Measurements from ENCODE around the gene FBXO46.
A peak's percentile ranks its signal among the peaks of the same experiment; 100 is the strongest.
"Not testable (repeated sequence)": the region's sequence is repeated elsewhere in the genome, so short reads cannot be mapped to it uniquely, and the experiment has no call there.

Gene FBXO46

GRCh38 chr19:45754323-45754722 lies 23.6 kb upstream of the FBXO46 start:
- Mint-ChIP-seq H3K9me3 (no peaks in the 10 kb centered on the region), H3K27me3 (peaks cover 9% of the 10 kb centered on the region), H3K27ac (no peak overlapping the region), H3K4me1 (no peaks in the 10 kb centered on the region), H3K4me3 (no peak overlapping the region)
- no peak for DNase-seq
- no peak for ATAC-seq

GRCh38 chr19:45753548-45753947 lies 22.9 kb upstream of the FBXO46 start:
- H3K9me3 Mint-ChIP-seq: no peaks in the 10 kb centered on the region
- peaks cover 9% of the 10 kb centered on the region for H3K27me3 Mint-ChIP-seq
- H3K4me1 Mint-ChIP-seq: no peaks in the 10 kb centered on the region
- no peak overlapping the region for H3K4me3 Mint-ChIP-seq
- DNase-seq: no peak
- no peak for ATAC-seq
- H3K27ac Mint-ChIP-seq: no peak overlapping the region

DNA sequence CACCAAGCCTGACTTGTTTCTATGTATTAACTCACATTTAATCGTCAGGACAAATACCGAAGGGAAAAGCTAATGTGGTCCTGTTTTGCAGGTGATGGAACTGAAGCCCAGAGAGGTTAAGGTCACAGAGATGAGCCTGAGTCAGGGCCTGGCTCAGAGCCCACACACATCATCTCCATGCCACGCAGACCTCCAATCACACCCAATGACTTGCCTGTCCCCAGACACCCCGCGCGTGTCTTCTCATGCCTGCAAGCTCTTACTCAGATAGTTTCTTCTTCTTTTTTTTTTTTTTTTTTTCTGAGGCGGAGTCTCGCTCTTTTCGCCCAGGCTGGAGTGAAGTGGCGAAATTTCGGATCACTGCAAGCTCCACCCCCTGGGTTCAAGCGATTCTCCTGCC lies 21.9 kb upstream of the FBXO46 start:
- Mint-ChIP-seq H3K4me1 (no peaks in the 10 kb centered on the region), H3K27me3 (peaks cover 11% of the 10 kb centered on the region), H3K4me3 (no peak overlapping the region), H3K27ac (no peak overlapping the region), H3K9me3 (no peaks in the 10 kb centered on the region)
- DNase-seq: no peak
- ATAC-seq: no peak

DNA sequence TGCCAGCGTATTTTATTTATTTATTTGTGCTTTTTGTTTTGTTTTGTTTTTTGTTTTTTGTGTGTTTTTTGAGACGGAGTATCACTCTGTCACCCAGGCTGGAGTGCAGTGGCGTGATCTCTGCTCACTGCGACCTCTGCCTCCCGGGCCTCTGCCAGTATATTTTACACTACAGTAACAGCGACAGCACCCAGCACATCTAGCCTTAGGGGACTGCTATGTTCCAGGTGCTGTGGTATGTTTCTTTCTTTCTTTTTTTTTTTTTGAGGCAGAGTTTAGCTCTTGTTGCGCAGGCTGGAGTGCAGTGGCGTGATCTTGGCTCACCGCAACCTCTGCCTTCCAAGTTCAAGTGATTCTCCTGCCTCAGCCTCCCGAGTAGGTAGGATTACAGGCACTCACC lies 20.8 kb upstream of the FBXO46 start:
- not testable (repeated sequence) for DNase-seq, H3K4me3 Mint-ChIP-seq, ATAC-seq, H3K4me1 Mint-ChIP-seq, H3K9me3 Mint-ChIP-seq, H3K27ac Mint-ChIP-seq
- H3K27me3 Mint-ChIP-seq: peaks cover 11% of the 10 kb centered on the region

DNA sequence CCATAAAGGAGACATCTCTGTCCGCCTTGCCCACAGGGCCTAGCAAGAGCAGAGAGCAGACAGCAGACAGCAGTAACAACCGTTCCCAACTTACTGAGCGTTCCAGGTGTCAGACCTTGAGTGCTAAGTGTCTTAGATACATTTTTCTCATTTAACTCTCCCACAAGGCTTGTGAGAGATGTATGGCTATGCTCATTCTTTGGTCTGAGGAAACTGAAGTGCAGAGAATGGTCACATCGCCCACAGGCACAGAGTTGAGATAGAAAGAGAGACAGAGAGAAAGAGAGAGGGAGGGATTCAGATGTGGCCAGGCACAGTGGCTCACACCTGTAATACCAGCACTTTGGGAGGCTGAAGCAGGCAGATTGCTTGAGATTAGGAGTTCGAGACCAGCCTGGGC lies 16.8 kb upstream of the FBXO46 start:
- peak overlapping the region in 1 of 2 donors; percentile 13 for H3K27ac Mint-ChIP-seq
- peaks cover 19% of the 10 kb centered on the region for H3K27me3 Mint-ChIP-seq
- no peak for ATAC-seq

DNA sequence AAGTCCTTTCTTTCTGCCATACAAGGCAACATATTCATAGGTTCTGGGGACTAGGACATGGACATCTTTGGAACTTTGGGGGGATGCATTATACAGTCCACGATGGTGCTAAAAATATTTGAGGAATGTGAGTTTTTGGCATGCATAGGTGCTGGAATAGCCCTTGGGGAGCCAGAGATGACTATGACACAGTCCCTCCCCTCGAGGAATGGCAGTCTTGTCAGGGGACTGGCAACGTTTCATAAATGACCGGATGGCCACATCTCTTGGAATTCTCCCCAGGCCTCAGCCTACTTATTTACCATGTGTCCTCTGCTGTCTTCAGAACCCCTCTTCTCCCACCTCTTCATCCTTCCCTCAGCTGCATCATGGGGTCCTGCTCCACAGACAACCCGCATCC lies 16.2 kb upstream of the FBXO46 start:
- ATAC-seq: no peak

More for the DNA sequence above, 16.8 kb upstream of the FBXO46 start:
- H3K9me3 Mint-ChIP-seq: no peaks in the 10 kb centered on the region
- DNase-seq: no peak
- no peaks in the 10 kb centered on the region for H3K4me1 Mint-ChIP-seq
- H3K4me3 Mint-ChIP-seq: no peak overlapping the region

DNA sequence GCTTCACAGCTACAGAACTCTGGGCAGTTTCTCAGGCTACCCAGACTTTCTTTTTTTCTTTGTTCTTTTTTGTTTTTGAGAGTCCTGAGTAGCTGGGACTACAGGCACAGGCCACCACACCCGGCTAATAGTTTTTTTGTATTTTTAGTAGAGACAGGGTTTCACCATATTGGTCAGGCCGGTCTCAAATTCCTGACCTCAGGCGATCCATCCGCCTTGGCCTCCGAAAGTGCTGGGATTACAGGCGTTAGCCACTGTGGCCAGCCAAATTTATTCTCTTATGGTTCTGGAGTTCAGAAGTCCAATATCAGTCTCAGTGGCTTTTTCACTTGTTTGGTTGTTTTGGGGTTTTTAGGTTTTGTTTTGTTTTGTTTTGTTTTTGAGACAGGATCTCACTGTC lies 14.9 kb upstream of the FBXO46 start:
- no peak overlapping the region for H3K27ac Mint-ChIP-seq
- peaks cover 19% of the 10 kb centered on the region for H3K27me3 Mint-ChIP-seq
- H3K4me3 Mint-ChIP-seq: no peak overlapping the region
- ATAC-seq: no peak
- no peaks in the 10 kb centered on the region for H3K4me1 Mint-ChIP-seq
- no peaks in the 10 kb centered on the region for H3K9me3 Mint-ChIP-seq
- DNase-seq: no peak

More for the DNA sequence above, 16.2 kb upstream of the FBXO46 start:
- H3K27ac Mint-ChIP-seq: no peak overlapping the region
- H3K4me1 Mint-ChIP-seq: no peaks in the 10 kb centered on the region
- H3K9me3 Mint-ChIP-seq: no peaks in the 10 kb centered on the region
- no peak for DNase-seq
- peaks cover 19% of the 10 kb centered on the region for H3K27me3 Mint-ChIP-seq
- no peak overlapping the region for H3K4me3 Mint-ChIP-seq

DNA sequence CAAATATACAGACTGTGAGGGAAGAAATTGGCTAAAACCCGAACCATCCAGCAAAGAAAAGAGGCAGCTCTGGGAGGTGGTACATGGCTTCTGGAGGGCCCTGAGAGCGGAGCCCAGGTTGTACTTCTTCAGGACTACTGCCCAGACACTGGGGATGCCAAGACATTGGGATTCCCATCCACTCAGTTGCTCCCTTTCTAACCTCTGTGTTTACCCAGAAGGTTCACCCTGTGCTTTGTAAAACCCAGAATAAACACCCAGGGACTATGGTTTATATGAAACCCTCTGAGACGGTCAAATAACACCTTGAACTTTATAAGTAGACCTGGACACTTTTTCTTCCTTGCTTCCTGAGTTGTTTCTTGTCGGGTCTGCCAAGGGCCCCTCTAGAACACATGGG lies 12.3 kb upstream of the FBXO46 start:
- ATAC-seq: no peak
- Mint-ChIP-seq H3K27ac (no peak overlapping the region), H3K4me3 (no peak overlapping the region), H3K4me1 (no peaks in the 10 kb centered on the region), H3K27me3 (peaks cover 19% of the 10 kb centered on the region), H3K9me3 (no peaks in the 10 kb centered on the region)
- DNase-seq: no peak

- Mint-ChIP-seq H3K27ac (peak overlapping the region in 1 of 2 donors; percentile 52), H3K9me3 (no peaks in the 10 kb centered on the region), H3K27me3 (peaks cover 4% of the 10 kb centered on the region), H3K4me1 (no peaks in the 10 kb centered on the region), H3K4me3 (no peak overlapping the region)
- ATAC-seq (no peak), DNase-seq (no peak)
Measured at GRCh38 chr19:45739498-45740439, 9.1 kb upstream of the FBXO46 start.

DNA sequence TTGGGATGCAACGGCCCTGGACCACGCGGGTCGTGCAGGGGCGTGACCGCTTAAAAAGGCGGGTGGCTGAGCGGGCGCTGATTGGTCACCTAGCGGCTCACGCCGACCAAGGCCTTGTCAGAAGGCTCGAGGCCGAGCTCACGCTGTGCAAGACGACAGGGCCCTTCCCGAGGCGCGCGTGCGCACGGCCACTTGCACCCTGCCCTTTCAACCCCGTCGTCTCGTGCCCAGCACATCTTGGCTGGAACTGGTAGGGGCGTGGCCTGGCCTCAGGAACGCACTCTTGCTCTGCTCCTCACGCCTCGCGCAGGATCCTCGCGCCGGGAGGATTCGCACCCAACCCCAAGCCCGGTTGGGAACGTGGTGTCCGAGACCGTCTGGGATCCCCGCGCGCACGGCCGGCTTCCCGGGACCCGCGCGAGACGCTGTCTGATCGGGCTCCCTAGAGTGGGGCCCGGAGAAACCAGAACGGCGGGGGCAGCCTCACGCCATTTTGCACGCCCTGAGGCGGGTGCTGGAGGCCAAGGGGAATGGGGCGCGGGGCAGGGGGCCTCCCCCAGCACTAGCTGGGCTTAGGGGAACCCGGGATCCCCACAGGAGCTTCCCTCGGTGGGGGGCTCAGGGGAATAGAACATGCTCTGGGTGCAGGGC lies 2.6 kb upstream of the FBXO46 start, which contains the start of gene MEIOSIN:
Gene MEIOSIN, plus strand, starts transcription at position 280 of the 651 bp plus-strand sequence. CDS start 1,938 bp downstream, outside the sequence.
- H3K4me1 Mint-ChIP-seq: peaks cover 26% of the 10 kb centered on the region
- no peak within 1 kb of the TSS for H3K27ac Mint-ChIP-seq
- H3K4me3 Mint-ChIP-seq: no peak within 1 kb of the TSS

DNA sequence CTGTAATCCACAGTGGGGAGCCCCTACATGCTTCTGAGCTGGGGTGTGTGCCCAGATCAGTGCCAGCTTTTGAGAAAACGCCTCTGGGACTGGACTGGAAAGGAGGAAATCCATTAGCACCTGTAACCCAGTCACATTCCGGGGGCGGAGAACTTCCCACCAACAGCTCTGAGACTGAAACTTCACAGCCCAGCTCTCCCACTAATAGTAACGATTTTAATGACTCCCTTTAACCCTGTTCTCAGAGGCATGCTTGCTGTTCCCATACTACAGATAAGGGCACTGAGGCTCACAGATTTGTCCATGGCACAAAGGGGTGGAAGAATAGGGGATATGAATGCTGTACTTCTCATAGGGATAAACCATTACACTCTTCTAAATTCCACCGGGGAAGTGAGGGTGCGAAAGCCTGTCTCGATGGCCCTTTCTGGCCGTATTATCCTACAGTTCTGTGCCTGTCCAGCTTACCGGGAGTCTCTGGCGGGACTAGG lies 851 bp downstream of the FBXO46 start:
- H3K9me3 Mint-ChIP-seq: no peaks in the 10 kb centered on the region
- DNase-seq (no peak), ATAC-seq (no peak)
- no peaks in the 10 kb centered on the region for H3K27me3 Mint-ChIP-seq
- peaks cover 44% of the 10 kb centered on the region for H3K4me1 Mint-ChIP-seq
- H3K27ac Mint-ChIP-seq: peak overlapping the region; percentile 94 to 97
- H3K4me3 Mint-ChIP-seq: peak overlapping the region; percentile 94 to 98

More for the DNA sequence above, 2.6 kb upstream of the FBXO46 start, which contains the start of gene MEIOSIN:
- no peaks in the 10 kb centered on the region for H3K9me3 Mint-ChIP-seq
- ATAC-seq (no peak), DNase-seq (no peak)
- H3K27me3 Mint-ChIP-seq: no peaks in the 10 kb centered on the region

- not testable (repeated sequence) for H3K27ac Mint-ChIP-seq, H3K9me3 Mint-ChIP-seq, H3K27me3 Mint-ChIP-seq, ATAC-seq, DNase-seq
- peaks cover 50% of the 10 kb centered on the region for H3K4me1 Mint-ChIP-seq
- peak overlapping the region; percentile 27 to 56 for H3K4me3 Mint-ChIP-seq
Measured at GRCh38 chr19:45728683-45729082, 2.0 kb downstream of the FBXO46 start.

DNA sequence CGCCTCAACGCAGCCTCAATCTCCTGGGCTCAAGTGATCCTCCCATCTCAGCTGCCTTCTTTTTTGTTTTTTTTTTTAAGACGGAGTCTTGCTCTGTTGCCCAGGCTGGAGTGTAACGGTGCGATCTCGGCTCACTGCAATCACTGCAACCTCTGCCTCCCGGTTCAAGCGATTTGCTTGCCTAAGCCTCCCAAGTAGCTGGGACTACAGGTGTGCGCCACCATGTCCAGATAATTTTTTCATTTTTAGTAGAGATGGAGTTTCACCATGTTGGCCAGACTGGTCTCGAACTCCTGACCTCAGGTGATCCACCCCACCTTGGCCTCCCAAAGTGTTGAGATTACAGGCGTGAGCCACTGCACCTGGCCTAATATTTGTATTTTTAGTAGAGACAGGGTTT lies 10.6 kb downstream of the FBXO46 start:
- H3K27ac Mint-ChIP-seq, ATAC-seq: not testable (repeated sequence)

DNA sequence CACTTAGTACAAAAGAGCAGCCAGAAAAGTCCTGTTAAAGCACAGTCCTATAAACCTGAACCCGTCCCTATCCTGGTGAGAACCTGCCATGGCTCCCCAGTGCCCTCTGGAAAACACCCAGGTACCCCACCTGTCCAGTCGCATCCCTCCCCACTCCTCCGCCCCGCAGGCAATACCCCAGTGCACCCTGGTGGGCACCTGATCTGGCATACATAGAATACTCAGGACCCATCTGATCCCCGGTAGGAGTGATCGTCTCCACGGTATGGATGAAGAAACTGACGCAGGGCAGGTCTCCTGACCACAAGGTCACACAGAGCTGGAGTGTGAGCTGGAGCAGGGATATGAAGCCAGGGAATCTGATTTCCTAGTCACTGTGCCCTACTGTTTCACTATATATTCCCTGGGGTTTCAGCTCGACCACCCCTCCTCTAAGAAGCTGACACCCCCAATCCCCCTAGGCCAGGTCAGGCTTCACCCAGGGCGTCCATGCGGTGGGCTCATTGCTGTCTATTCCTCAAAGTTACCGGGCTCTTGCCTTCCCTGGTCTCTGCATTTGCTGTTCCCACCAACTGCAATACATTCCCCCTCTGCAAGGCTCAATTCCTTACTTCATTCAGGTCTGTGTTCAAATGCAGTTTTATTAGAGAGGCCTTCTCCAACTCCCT lies 12.6 kb downstream of the FBXO46 start:
- Mint-ChIP-seq H3K27me3 (no peaks in the 10 kb centered on the region), H3K4me3 (peak overlapping the region; percentile 99), H3K4me1 (peaks cover 61% of the 10 kb centered on the region), H3K9me3 (no peaks in the 10 kb centered on the region), H3K27ac (peak overlapping the region; percentile 36 to 88)
- DNase-seq (no peak), ATAC-seq (no peak)

More for the DNA sequence above, 10.6 kb downstream of the FBXO46 start:
- not testable (repeated sequence) for DNase-seq, H3K9me3 Mint-ChIP-seq, H3K27me3 Mint-ChIP-seq
- Mint-ChIP-seq H3K4me3 (peak overlapping the region in 1 of 2 donors; percentile 22), H3K4me1 (peaks cover 59% of the 10 kb centered on the region)
